ENCODE data around the gene HDLBP. TPM values are rescaled to one million over a fixed set of nuclear protein-coding genes. Genes with fewer than 3 reads are reported as not detected.

Gene HDLBP
- total and polyA plus RNA-seq, 2 experiments from 2014 or later = 230 to 306 TPM

DNA sequence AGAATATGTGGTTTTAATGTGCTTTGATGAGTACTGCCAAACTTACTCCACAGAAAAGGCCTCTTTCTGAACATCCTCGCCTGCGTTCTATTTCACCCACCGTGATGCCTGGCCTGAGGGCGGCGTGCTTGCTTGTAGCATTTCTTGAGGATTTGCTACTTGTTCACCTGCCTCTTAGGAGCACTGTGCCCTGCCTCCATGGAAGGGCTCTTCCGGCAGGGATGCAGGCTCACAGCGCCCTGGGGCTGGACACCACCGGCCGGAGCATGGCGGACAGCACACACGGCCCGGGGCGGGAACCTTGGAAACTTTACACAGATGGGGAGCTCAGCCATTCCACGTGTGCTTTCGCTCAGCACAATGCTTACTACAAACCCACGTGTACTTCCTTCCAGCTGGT is 89.9 kb downstream of the HDLBP start:
- H3K4me3 Mint-ChIP-seq = no peak overlapping the region
- peaks cover 15% of the 10 kb centered on the region for H4K20me1 ChIP-seq (replicated peaks; ENCODE audit: insufficient read depth)
- no peaks in the 10 kb centered on the region for H3K27me3 ChIP-seq (ENCODE audit: insufficient read depth)
- TF ChIP-seq, protein P1, sequence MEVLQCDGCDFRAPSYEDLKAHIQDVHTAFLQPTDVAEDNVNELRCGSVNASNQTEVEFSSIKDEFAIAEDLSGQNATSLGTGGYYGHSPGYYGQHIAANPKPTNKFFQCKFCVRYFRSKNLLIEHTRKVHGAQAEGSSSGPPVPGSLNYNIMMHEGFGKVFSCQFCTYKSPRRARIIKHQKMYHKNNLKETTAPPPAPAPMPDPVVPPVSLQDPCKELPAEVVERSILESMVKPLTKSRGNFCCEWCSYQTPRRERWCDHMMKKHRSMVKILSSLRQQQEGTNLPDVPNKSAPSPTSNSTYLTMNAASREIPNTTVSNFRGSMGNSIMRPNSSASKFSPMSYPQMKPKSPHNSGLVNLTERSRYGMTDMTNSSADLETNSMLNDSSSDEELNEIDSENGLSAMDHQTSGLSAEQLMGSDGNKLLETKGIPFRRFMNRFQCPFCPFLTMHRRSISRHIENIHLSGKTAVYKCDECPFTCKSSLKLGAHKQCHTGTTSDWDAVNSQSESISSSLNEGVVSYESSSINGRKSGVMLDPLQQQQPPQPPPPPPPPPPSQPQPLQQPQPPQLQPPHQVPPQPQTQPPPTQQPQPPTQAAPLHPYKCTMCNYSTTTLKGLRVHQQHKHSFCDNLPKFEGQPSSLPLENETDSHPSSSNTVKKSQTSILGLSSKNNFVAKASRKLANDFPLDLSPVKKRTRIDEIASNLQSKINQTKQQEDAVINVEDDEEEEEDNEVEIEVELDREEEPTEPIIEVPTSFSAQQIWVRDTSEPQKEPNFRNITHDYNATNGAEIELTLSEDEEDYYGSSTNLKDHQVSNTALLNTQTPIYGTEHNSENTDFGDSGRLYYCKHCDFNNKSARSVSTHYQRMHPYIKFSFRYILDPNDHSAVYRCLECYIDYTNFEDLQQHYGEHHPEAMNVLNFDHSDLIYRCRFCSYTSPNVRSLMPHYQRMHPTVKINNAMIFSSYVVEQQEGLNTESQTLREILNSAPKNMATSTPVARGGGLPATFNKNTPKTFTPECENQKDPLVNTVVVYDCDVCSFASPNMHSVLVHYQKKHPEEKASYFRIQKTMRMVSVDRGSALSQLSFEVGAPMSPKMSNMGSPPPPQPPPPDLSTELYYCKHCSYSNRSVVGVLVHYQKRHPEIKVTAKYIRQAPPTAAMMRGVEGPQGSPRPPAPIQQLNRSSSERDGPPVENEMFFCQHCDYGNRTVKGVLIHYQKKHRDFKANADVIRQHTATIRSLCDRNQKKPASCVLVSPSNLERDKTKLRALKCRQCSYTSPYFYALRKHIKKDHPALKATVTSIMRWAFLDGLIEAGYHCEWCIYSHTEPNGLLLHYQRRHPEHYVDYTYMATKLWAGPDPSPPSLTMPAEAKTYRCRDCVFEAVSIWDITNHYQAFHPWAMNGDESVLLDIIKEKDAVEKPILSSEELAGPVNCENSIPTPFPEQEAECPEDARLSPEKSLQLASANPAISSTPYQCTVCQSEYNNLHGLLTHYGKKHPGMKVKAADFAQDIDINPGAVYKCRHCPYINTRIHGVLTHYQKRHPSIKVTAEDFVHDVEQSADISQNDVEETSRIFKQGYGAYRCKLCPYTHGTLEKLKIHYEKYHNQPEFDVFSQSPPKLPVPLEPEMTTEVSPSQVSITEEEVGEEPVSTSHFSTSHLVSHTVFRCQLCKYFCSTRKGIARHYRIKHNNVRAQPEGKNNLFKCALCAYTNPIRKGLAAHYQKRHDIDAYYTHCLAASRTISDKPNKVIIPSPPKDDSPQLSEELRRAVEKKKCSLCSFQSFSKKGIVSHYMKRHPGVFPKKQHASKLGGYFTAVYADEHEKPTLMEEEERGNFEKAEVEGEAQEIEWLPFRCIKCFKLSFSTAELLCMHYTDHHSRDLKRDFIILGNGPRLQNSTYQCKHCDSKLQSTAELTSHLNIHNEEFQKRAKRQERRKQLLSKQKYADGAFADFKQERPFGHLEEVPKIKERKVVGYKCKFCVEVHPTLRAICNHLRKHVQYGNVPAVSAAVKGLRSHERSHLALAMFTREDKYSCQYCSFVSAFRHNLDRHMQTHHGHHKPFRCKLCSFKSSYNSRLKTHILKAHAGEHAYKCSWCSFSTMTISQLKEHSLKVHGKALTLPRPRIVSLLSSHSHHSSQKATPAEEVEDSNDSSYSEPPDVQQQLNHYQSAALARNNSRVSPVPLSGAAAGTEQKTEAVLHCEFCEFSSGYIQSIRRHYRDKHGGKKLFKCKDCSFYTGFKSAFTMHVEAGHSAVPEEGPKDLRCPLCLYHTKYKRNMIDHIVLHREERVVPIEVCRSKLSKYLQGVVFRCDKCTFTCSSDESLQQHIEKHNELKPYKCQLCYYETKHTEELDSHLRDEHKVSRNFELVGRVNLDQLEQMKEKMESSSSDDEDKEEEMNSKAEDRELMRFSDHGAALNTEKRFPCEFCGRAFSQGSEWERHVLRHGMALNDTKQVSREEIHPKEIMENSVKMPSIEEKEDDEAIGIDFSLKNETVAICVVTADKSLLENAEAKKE (CRISPR knock-in tag; IDR thresholded peaks at IDR 0.05) = no peak
- TF ChIP-seq ZNF114 (CRISPR knock-in tag; IDR thresholded peaks at IDR 0.05) = no peak
- no peak for TF ChIP-seq CREB1 (CRISPR knock-in tag; IDR thresholded peaks at IDR 0.05; ENCODE audit: low read depth)
- TF ChIP-seq, protein P2, sequence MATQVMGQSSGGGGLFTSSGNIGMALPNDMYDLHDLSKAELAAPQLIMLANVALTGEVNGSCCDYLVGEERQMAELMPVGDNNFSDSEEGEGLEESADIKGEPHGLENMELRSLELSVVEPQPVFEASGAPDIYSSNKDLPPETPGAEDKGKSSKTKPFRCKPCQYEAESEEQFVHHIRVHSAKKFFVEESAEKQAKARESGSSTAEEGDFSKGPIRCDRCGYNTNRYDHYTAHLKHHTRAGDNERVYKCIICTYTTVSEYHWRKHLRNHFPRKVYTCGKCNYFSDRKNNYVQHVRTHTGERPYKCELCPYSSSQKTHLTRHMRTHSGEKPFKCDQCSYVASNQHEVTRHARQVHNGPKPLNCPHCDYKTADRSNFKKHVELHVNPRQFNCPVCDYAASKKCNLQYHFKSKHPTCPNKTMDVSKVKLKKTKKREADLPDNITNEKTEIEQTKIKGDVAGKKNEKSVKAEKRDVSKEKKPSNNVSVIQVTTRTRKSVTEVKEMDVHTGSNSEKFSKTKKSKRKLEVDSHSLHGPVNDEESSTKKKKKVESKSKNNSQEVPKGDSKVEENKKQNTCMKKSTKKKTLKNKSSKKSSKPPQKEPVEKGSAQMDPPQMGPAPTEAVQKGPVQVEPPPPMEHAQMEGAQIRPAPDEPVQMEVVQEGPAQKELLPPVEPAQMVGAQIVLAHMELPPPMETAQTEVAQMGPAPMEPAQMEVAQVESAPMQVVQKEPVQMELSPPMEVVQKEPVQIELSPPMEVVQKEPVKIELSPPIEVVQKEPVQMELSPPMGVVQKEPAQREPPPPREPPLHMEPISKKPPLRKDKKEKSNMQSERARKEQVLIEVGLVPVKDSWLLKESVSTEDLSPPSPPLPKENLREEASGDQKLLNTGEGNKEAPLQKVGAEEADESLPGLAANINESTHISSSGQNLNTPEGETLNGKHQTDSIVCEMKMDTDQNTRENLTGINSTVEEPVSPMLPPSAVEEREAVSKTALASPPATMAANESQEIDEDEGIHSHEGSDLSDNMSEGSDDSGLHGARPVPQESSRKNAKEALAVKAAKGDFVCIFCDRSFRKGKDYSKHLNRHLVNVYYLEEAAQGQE (IDR thresholded peaks at IDR 0.05; ENCODE audit: unreplicated experiment) = no peak
- TF ChIP-seq NANOG (IDR thresholded peaks at IDR 0.05; ENCODE audit: borderline replicate concordance) = no peak
- no peak for TF ChIP-seq POLR2AphosphoS5 (IDR thresholded peaks at IDR 0.05; ENCODE audit: low read depth)
- no peak for TF ChIP-seq EZH2 (IDR thresholded peaks at IDR 0.05; ENCODE audit: low read depth, unreplicated experiment)
- TF ChIP-seq EZH2phosphoT487 (IDR thresholded peaks at IDR 0.05; ENCODE audit: unreplicated experiment) = no peak
- TF ChIP-seq, protein P3, sequence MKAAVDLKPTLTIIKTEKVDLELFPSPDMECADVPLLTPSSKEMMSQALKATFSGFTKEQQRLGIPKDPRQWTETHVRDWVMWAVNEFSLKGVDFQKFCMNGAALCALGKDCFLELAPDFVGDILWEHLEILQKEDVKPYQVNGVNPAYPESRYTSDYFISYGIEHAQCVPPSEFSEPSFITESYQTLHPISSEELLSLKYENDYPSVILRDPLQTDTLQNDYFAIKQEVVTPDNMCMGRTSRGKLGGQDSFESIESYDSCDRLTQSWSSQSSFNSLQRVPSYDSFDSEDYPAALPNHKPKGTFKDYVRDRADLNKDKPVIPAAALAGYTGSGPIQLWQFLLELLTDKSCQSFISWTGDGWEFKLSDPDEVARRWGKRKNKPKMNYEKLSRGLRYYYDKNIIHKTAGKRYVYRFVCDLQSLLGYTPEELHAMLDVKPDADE (IDR thresholded peaks at IDR 0.05) = no peak
- no peak for TF ChIP-seq ZNF331 (CRISPR knock-in tag; IDR thresholded peaks at IDR 0.05; ENCODE audit: low read depth)
- TF ChIP-seq, protein P4, sequence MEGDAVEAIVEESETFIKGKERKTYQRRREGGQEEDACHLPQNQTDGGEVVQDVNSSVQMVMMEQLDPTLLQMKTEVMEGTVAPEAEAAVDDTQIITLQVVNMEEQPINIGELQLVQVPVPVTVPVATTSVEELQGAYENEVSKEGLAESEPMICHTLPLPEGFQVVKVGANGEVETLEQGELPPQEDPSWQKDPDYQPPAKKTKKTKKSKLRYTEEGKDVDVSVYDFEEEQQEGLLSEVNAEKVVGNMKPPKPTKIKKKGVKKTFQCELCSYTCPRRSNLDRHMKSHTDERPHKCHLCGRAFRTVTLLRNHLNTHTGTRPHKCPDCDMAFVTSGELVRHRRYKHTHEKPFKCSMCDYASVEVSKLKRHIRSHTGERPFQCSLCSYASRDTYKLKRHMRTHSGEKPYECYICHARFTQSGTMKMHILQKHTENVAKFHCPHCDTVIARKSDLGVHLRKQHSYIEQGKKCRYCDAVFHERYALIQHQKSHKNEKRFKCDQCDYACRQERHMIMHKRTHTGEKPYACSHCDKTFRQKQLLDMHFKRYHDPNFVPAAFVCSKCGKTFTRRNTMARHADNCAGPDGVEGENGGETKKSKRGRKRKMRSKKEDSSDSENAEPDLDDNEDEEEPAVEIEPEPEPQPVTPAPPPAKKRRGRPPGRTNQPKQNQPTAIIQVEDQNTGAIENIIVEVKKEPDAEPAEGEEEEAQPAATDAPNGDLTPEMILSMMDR (conservative IDR thresholded peaks at IDR 0.05; ENCODE audit: low read depth in 2 of 2) = no peak
- TF ChIP-seq STAT1 (IDR thresholded peaks at IDR 0.05; ENCODE audit: unreplicated experiment) = no peak
- no peak for TF ChIP-seq JUNB (IDR thresholded peaks at IDR 0.05; ENCODE audit: unreplicated experiment)
- DNase-seq (ENCODE audit: low spot score) (no peak), ATAC-seq (no peak)
- no peaks in the 10 kb centered on the region for H3K9me2 ChIP-seq (ENCODE audit: insufficient read depth)
- H3F3A ChIP-seq (replicated peaks; ENCODE audit: low read depth) = peaks cover 3% of the 10 kb centered on the region; the same call in 1 of the 2 replicates
- no peaks in the 10 kb centered on the region; the same call in 2 of the 3 replicates for H3K9me3 Mint-ChIP-seq
- peaks cover 12% of the 10 kb centered on the region for H3K79me2 ChIP-seq (replicated peaks; ENCODE audit: insufficient read depth)
- no peak overlapping the region for H3K4me3 ChIP-seq
- H3K36me3 Mint-ChIP-seq (ENCODE audit: low read depth) = peaks cover 40% of the 10 kb centered on the region
- peaks cover 3% of the 10 kb centered on the region; the same call in 1 of the 2 replicates for H3K4me1 ChIP-seq (ENCODE audit: insufficient read depth)
- no peak overlapping the region for H3K27ac Mint-ChIP-seq
- H3K27me3 Mint-ChIP-seq (ENCODE audit: insufficient read depth, low read depth, poor library complexity) = peaks cover 30% of the 10 kb centered on the region
- H3K4me2 ChIP-seq = no peak overlapping the region
- H2AFZ ChIP-seq = no peak overlapping the region
- H3K36me3 ChIP-seq (ENCODE audit: insufficient read depth) = peaks cover 8% of the 10 kb centered on the region; the same call in 1 of the 2 replicates
- peaks cover 17% of the 10 kb centered on the region for H3K4me1 Mint-ChIP-seq
- H3K27ac ChIP-seq (ENCODE audit: low read depth) = no peak overlapping the region
